A549 (cell line): ENCODE results near the gene MTA3. TPM values are rescaled to one million over a fixed set of nuclear protein-coding genes. Genes with fewer than 3 reads are reported as not detected.

Source experiments
- ATAC-seq, 2 experiments: fragments of 200-7000 bp in 1 of 2; fragments of >200 bp in 1 of 2; cut with Nextera tagmentation in 1 of 2; cut with Tn5 transposase in 1 of 2; 3 replicates each; pipeline versions ENCODE4 v1.8.0 to v1.9.1; 2018 to 2020; ENCODE audit warnings: mild to moderate bottlenecking in 1 of 2, moderate library complexity in 1 of 2
- CTCF ChIA-PET: fragments of 300-600 bp; sonication (Branson Sonifier 250); formaldehyde crosslinking; extraction: SDS; loops from one replicate; lab custom pipeline; 2021; ENCODE audit warnings: antibody characterized with exemption, inconsistent platforms; lab: Yijun Ruan, JAX
- POLR2A ChIA-PET: fragments of 350-600 bp; formaldehyde crosslinking; extraction: SDS; loops from one replicate; lab custom pipeline; 2021; ENCODE audit warnings: antibody characterized with exemption, inconsistent platforms; lab: Yijun Ruan, JAX
- DNase-seq, 2 experiments: peaks; one replicate each; pipeline versions ENCODE4 v3.0.0 to v3.0.0-alpha.2; 2011 to 2016; ENCODE audit warnings: low read depth in 1 of 2, low spot score in 1 of 2
- FAIRE-seq: peaks from 2 replicates; lab custom pipeline; 2011; peaks lifted over from hg19 to GRCh38; lab: Jason Lieb, UNC
- H3K27ac ChIP-seq, 2 experiments: fragments of >200 bp; sonication (Bioruptor Twin); formaldehyde crosslinking; 3 replicates each; pipeline ENCODE4 v1.5.1; 2016 to 2017
- H3K4me1 ChIP-seq: fragments of >200 bp; sonication (Bioruptor Twin); formaldehyde crosslinking; 3 replicates; pipeline ENCODE4 v1.6.1; 2016
- H3K4me2 ChIP-seq: fragments of >200 bp; sonication (Bioruptor Twin); formaldehyde crosslinking; 3 replicates; pipeline ENCODE4 v1.6.1; 2016
- H3K4me3 ChIP-seq: fragments of >200 bp; sonication (Bioruptor Twin); formaldehyde crosslinking; 3 replicates; pipeline ENCODE4 v1.5.1; 2016
- H3K9me3 ChIP-seq: fragments of >200 bp; sonication (Bioruptor Twin); formaldehyde crosslinking; 3 replicates; pipeline ENCODE4 v1.6.1; 2016
- ATOH8 ChIP-seq: fragments of 250-450 bp; sonication (Bioruptor Pico); IDR thresholded peaks from 2 replicates; pipeline ENCODE4 v1.5.0; 2020; ENCODE audit warnings: low read depth, mild to moderate bottlenecking, moderate library complexity
- BHLHE40 ChIP-seq: IDR thresholded peaks from 2 replicates; pipeline ENCODE4 v1.6.1; 2012; ENCODE audit warnings: low read depth, low read length, inconsistent platforms
- CHD2 ChIP-seq: fragments of 150-350 bp; IDR thresholded peaks from 2 replicates; pipeline ENCODE4 v1.6.1; 2014; ENCODE audit warnings: low read length; ENCODE audit not compliant: partially characterized antibody
- CTCF ChIP-seq: fragments of >200 bp; sonication (Bioruptor Twin); formaldehyde crosslinking; IDR thresholded peaks from 3 replicates; pipeline ENCODE4 v1.5.1; 2016
- E2F6 ChIP-seq: IDR thresholded peaks from 2 replicates; pipeline ENCODE4 v1.6.1; 2012; ENCODE audit warnings: low read depth, borderline replicate concordance
- EHMT2 ChIP-seq: fragments of 200-600 bp; sonication (generic); IDR thresholded peaks from 2 replicates; pipeline ENCODE4 v1.6.1; 2016; ENCODE audit warnings: antibody characterized with exemption, low read depth, mild to moderate bottlenecking, moderate library complexity
- HMGXB4 ChIP-seq: fragments of 250-450 bp; sonication (Bioruptor Pico); IDR thresholded peaks from 2 replicates; pipeline ENCODE4 v1.5.0; 2021; ENCODE audit warnings: mild to moderate bottlenecking, moderate library complexity, borderline replicate concordance
- HOXA7 ChIP-seq: fragments of 250-450 bp; sonication (Bioruptor Pico); IDR thresholded peaks from 2 replicates; pipeline ENCODE4 v1.5.0; 2020; ENCODE audit warnings: mild to moderate bottlenecking, moderate library complexity
- KDM5A ChIP-seq: fragments of 200-600 bp; sonication (generic); IDR thresholded peaks from 2 replicates; pipeline ENCODE4 v1.6.1; 2016; ENCODE audit warnings: antibody characterized with exemption, mild to moderate bottlenecking
- MAFK ChIP-seq: fragments of 450-650 bp; IDR thresholded peaks from 2 replicates; pipeline ENCODE4 v1.6.1; 2014; ENCODE audit not compliant: partially characterized antibody
- MYC ChIP-seq: IDR thresholded peaks from 2 replicates; pipeline ENCODE4 v1.6.1; 2012; ENCODE audit warnings: mild to moderate bottlenecking, inconsistent platforms, low read length, improper control_type of control experiment, borderline replicate concordance
- NPAS2 ChIP-seq: fragments of 250-450 bp; sonication (Bioruptor Pico); IDR thresholded peaks from 2 replicates; pipeline ENCODE4 v1.8.0; 2022; ENCODE audit warnings: mild to moderate bottlenecking, moderate library complexity, borderline replicate concordance
- PBX3 ChIP-seq: IDR thresholded peaks from 2 replicates; pipeline ENCODE4 v1.6.1; 2012
- RCOR1 ChIP-seq: fragments of 150-350 bp; IDR thresholded peaks from 2 replicates; pipeline ENCODE4 v1.6.1; 2014; ENCODE audit warnings: antibody characterized with exemption, low read length, low read depth
- REST ChIP-seq: fragments of 200-600 bp; sonication (generic); IDR thresholded peaks from 2 replicates; pipeline ENCODE4 v1.6.1; 2016; ENCODE audit warnings: antibody characterized with exemption, mild to moderate bottlenecking, moderate library complexity
- RFX5 ChIP-seq: fragments of 450-650 bp; IDR thresholded peaks from 2 replicates; pipeline ENCODE4 v1.7.1; 2014; ENCODE audit warnings: antibody characterized with exemption, mild to moderate bottlenecking, moderate library complexity
- SREBF2 ChIP-seq: fragments of 450-650 bp; IDR thresholded peaks from 2 replicates; pipeline ENCODE4 v1.6.1; 2014; ENCODE audit warnings: mild to moderate bottlenecking, moderate library complexity
- TFCP2L1 ChIP-seq: fragments of 250-450 bp; sonication (Bioruptor Pico); IDR thresholded peaks from 2 replicates; pipeline ENCODE4 v1.5.0; 2021; ENCODE audit warnings: mild to moderate bottlenecking
- ZNF302 ChIP-seq: fragments of 250-450 bp; sonication (Bioruptor Pico); IDR thresholded peaks from 2 replicates; pipeline ENCODE4 v1.9.0; 2021; ENCODE audit warnings: inconsistent platforms, mild to moderate bottlenecking, moderate library complexity
- ZSCAN20 ChIP-seq: fragments of 250-450 bp; sonication (Bioruptor Pico); IDR thresholded peaks from 2 replicates; pipeline ENCODE4 v1.8.0; 2022; ENCODE audit warnings: mild to moderate bottlenecking, moderate library complexity
- WGBS: methylation state at CpG from one replicate; pipeline ENCODE4 v1.1.6; 2017; ENCODE audit errors: missing lambda C conversion rate; 5-methylcytosine and 5-hydroxymethylcytosine counted together
- polyA plus RNA-seq, 4 experiments: library from polyadenylated mRNA; depleted of rRNA in 3 of 4; stranded (reverse); fragments of >200 nt; fragmentation: RNase III in 1 of 4; extraction: RNeasy Plus Mini Kit Qiagen cat#74134 plus additional on column Dnase treatment in 1 of 4; gene quantifications; 2 replicates in 3 of 4; 3 replicates in 1 of 4; pipeline ENCODE4 v1.2.3, GENCODE V29; 2011 to 2017

The MTA3 gene
- polyA plus RNA-seq, 2 of the 4 experiments (the other 2 are of a cell fraction): 49.3 to 74.1 TPM

- Histone ChIP-seq H3K4me2 (no peak overlapping the region), H3K9me3 (no peaks in the 10 kb centered on the region)
- TF ChIP-seq E2F6: no peak
- TF ChIP-seq, all 56 proteins: peak for 0
- 94% methylated on average over 6 of the region's 6 CpGs for WGBS
- POLR2A ChIA-PET: no interaction called here
- no peak for ATAC-seq
- Histone ChIP-seq H3K27ac (no peak overlapping the region), H3K4me3 (no peak overlapping the region), H3K4me1 (no peaks in the 10 kb centered on the region)
- no peak for FAIRE-seq
- CTCF ChIA-PET: interaction anchor here (1.5 to 7.5 kb wide), 2 partner anchors 12 to 13 kb away, joined by 4 to 44 read pairs; no protein-coding TSS in a partner anchor
- DNase-seq: no peak
These were observed 83.7 kb downstream of the MTA3 start for GRCh38 chr2:42652086-42652485.

GRCh38 chr2:42653039-42653438 is 84.6 kb downstream of the MTA3 start:
- FAIRE-seq: no peak

GRCh38 chr2:42653908-42654445 is 85.5 kb downstream of the MTA3 start:
- 87% methylated on average over 2 of the region's 2 CpGs for WGBS
- no peak for TF ChIP-seq RCOR1
- no peak for TF ChIP-seq HMGXB4
- TF ChIP-seq ZSCAN20 (CRISPR knock-in tag): no peak
- TF ChIP-seq ZNF302 (CRISPR knock-in tag): no peak
- TF ChIP-seq HOXA7 (CRISPR knock-in tag): no peak
- no peak for TF ChIP-seq BHLHE40
- TF ChIP-seq REST: no peak
- no peak for TF ChIP-seq EHMT2
- no peak for TF ChIP-seq TFCP2L1 (CRISPR knock-in tag)
- TF ChIP-seq SREBF2: no peak
- TF ChIP-seq PBX3: no peak
- TF ChIP-seq CTCF: no peak
- no peak for TF ChIP-seq MYC
- no peak for TF ChIP-seq ATOH8
- no peak for TF ChIP-seq KDM5A
- TF ChIP-seq NPAS2: no peak
- TF ChIP-seq CHD2: no peak
- FAIRE-seq (no peak), ATAC-seq (no peak), DNase-seq (no peak)
- Histone ChIP-seq H3K4me1 (no peaks in the 10 kb centered on the region), H3K4me3 (no peak overlapping the region), H3K27ac (no peak overlapping the region), H3K9me3 (no peaks in the 10 kb centered on the region), H3K4me2 (no peak overlapping the region)
- POLR2A ChIA-PET: no interaction called here
- CTCF ChIA-PET: interaction anchor here (1.3 to 3.1 kb wide), 3 partner anchors 9 to 150 kb away, joined by 3 to 28 read pairs (median 5); no protein-coding TSS in a partner anchor

More at GRCh38 chr2:42653039-42653438, 84.6 kb downstream of the MTA3 start:
- POLR2A ChIA-PET: no interaction called here
- Histone ChIP-seq H3K9me3 (no peaks in the 10 kb centered on the region), H3K27ac (no peak overlapping the region), H3K4me1 (no peaks in the 10 kb centered on the region), H3K4me2 (no peak overlapping the region), H3K4me3 (no peak overlapping the region)
- CTCF ChIA-PET: interaction anchor here (1.5 to 3.1 kb wide), 2 partner anchors 10 to 14 kb away, joined by 4 to 28 read pairs; no protein-coding TSS in a partner anchor
- no peak for DNase-seq
- TF ChIP-seq E2F6 (no peak), RFX5 (no peak), MAFK (peak; percentile 53)
- 87% methylated on average over 5 of the region's 5 CpGs for WGBS
- ATAC-seq: no peak
